ENCODE measurements around the gene FEM1A.

DNA sequence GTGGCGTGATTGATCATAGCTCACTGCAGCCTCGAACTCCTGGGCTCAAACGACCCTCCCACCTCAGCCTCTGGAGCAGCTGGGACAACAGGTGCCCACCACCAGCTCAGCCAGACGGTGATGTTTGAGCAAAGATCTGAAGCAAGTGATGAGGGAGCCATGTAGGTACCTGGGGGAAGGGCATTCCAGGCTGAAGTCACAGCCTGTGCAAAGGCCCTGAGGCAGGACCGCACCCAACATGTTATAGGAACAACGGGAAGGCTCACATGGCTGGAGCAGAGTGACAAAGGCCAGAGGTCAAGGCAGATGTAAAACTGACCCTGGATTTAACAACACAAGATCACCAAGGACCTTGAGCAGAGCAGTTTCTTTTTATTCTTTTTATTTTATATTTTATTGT is 14.8 kb downstream of the FEM1A start:
- TF ChIP-seq SP1 (IDR thresholded peaks at IDR 0.05) (no peak), ARNT (IDR thresholded peaks at IDR 0.05) (no peak), ZNF384 (IDR thresholded peaks at IDR 0.05) (no peak), LEF1 (IDR thresholded peaks at IDR 0.05; ENCODE audit: borderline replicate concordance) (no peak)
